Measurements from ENCODE around the gene HSPBP1. TPM values are rescaled to one million over a fixed set of nuclear protein-coding genes. Genes with fewer than 3 reads are reported as not detected.

Gene HSPBP1
- total RNA-seq, 1 donor from 2014 or later = 29.0 TPM

GRCh38 chr19:55251341-55252081 lies 28.4 kb downstream of the HSPBP1 start:
- TF ChIP-seq CTCF (IDR thresholded peaks at IDR 0.05; ENCODE audit: borderline replicate concordance) = no peak
- H3K27me3 ChIP-seq (ENCODE audit: low read depth) = no peaks in the 10 kb centered on the region
- H3K4me3 ChIP-seq = peak overlapping the region; percentile 8
- peak overlapping the region; percentile 60 for H3K27ac ChIP-seq (replicated peaks)
- H3K9me3 ChIP-seq (replicated peaks) = no peaks in the 10 kb centered on the region
- peaks cover 95% of the 10 kb centered on the region for H3K4me1 ChIP-seq
- peaks cover 4% of the 10 kb centered on the region for H3K36me3 ChIP-seq
- no peak for DNase-seq
- intact Hi-C loops (cut with micrococcal nuclease) = no loop called here

- Histone ChIP-seq H3K27me3 (ENCODE audit: low read depth) (no peaks in the 10 kb centered on the region), H3K4me3 (no peak overlapping the region), H3K9me3 (replicated peaks) (no peaks in the 10 kb centered on the region), H3K36me3 (peaks cover 15% of the 10 kb centered on the region), H3K27ac (replicated peaks) (no peak overlapping the region), H3K4me1 (peaks cover 85% of the 10 kb centered on the region)
- no peak for TF ChIP-seq CTCF (IDR thresholded peaks at IDR 0.05; ENCODE audit: borderline replicate concordance)
- DNase-seq = no peak
- intact Hi-C loops (cut with micrococcal nuclease) = no loop called here
Measured at GRCh38 chr19:55250262-55251036, 29.5 kb downstream of the HSPBP1 start.

GRCh38 chr19:55249841-55250240 lies 30.1 kb downstream of the HSPBP1 start:
- no peak for DNase-seq
- TF ChIP-seq CTCF (IDR thresholded peaks at IDR 0.05; ENCODE audit: borderline replicate concordance) = no peak
- Histone ChIP-seq H3K27ac (replicated peaks) (no peak overlapping the region), H3K9me3 (replicated peaks) (no peaks in the 10 kb centered on the region), H3K4me1 (peaks cover 79% of the 10 kb centered on the region), H3K36me3 (peaks cover 21% of the 10 kb centered on the region), H3K27me3 (ENCODE audit: low read depth) (no peaks in the 10 kb centered on the region), H3K4me3 (no peak overlapping the region)
- intact Hi-C loops (cut with micrococcal nuclease) = no loop called here

- H3K9me3 ChIP-seq (replicated peaks) = no peaks in the 10 kb centered on the region
Measured at GRCh38 chr19:55248704-55249103, 31.2 kb downstream of the HSPBP1 start.

More at GRCh38 chr19:55248704-55249103, 31.2 kb downstream of the HSPBP1 start:
- DNase-seq = no peak
- H3K27me3 ChIP-seq (ENCODE audit: low read depth) = no peaks in the 10 kb centered on the region
- TF ChIP-seq CTCF (IDR thresholded peaks at IDR 0.05; ENCODE audit: borderline replicate concordance) = no peak
- peaks cover 67% of the 10 kb centered on the region for H3K4me1 ChIP-seq
- peaks cover 33% of the 10 kb centered on the region for H3K36me3 ChIP-seq
- intact Hi-C loops (cut with micrococcal nuclease) = no loop called here
- no peak overlapping the region for H3K27ac ChIP-seq (replicated peaks)
- no peak overlapping the region for H3K4me3 ChIP-seq
